Tibial nerve (tissue), 4 donors: ENCODE results near the gene MPP4.

ENCODE experiments used
- EP300 ChIP-seq, 2 donors: sonication (generic); formaldehyde crosslinking; IDR thresholded peaks; one replicate each; pipeline ENCODE4 v1.6.1; 2017; ENCODE audit warnings: antibody characterized with exemption in 2 of 2, mild to moderate bottlenecking in 1 of 2
- POLR2A ChIP-seq, 2 donors: fragments of 450-650 bp; IDR thresholded peaks; one replicate each; pipeline ENCODE4 v1.6.1; 2017; ENCODE audit warnings: antibody characterized with exemption in 2 of 2, mild to moderate bottlenecking in 2 of 2, moderate library complexity in 2 of 2
- TF ChIP-seq, protein P1 (sequence below), 5 experiments: fragments of 200-600 bp in 3 of 5; fragments of 450-650 bp in 2 of 5; sonication (generic) in 3 of 5; IDR thresholded peaks; one replicate each; pipeline ENCODE4 v1.5.1; 2016 to 2019; ENCODE audit warnings: antibody characterized with exemption in 5 of 5, mild to moderate bottlenecking in 3 of 5, moderate library complexity in 2 of 5

DNA sequence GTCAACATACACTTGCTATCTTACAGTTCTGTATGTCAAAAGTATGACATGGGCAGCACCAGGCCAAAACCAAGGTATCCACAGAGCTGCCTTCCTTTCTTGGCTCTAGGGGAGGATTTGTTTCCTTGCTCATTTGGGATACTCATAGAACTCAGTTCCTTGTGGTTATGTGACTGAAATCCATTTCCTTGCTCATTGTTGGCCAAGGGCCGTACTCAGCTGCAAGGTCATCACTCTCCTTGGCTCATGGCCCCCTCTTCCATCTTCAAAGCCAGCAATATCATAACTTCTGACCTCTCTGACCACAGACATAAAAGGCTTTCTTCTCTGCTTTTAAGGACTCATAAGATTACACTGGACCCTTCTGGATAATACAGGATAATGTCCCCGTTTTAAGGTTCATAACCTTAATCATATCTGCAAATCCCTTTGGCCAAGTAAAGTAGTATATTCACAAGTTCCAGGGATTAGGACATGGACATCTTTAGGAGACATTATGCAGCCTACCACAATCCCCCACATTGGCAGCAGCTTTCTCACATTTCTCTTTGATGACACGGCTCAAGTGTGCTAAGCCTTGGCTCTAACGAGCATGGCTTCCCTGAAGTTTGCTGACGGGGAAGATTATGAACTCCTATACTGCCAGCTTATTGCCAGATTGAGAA, 76.0 kb downstream of the MPP4 start:
- TF ChIP-seq POLR2A (IDR thresholded peaks at IDR 0.05) (no peak), EP300 (IDR thresholded peaks at IDR 0.05) (no peak)
- TF ChIP-seq, protein P1, sequence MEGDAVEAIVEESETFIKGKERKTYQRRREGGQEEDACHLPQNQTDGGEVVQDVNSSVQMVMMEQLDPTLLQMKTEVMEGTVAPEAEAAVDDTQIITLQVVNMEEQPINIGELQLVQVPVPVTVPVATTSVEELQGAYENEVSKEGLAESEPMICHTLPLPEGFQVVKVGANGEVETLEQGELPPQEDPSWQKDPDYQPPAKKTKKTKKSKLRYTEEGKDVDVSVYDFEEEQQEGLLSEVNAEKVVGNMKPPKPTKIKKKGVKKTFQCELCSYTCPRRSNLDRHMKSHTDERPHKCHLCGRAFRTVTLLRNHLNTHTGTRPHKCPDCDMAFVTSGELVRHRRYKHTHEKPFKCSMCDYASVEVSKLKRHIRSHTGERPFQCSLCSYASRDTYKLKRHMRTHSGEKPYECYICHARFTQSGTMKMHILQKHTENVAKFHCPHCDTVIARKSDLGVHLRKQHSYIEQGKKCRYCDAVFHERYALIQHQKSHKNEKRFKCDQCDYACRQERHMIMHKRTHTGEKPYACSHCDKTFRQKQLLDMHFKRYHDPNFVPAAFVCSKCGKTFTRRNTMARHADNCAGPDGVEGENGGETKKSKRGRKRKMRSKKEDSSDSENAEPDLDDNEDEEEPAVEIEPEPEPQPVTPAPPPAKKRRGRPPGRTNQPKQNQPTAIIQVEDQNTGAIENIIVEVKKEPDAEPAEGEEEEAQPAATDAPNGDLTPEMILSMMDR (IDR thresholded peaks at IDR 0.05): no peak
